ENCODE measurements around the gene RAD21L1.

- no peak for TF ChIP-seq POLR2A (IDR thresholded peaks at IDR 0.05)
- no peak for TF ChIP-seq CTCF (IDR thresholded peaks at IDR 0.05)
Observed at GRCh38 chr20:1264727-1265126, 38.9 kb downstream of the RAD21L1 start.
